GM18502 (cell line): ENCODE data around the gene SCMH1.

Experiments
- ATAC-seq: cut with Tn5 transposase; IDR thresholded peaks from one replicate; pipeline ENCODE4 v1.9.1; 2021; ENCODE audit warnings: mild to moderate bottlenecking; ENCODE audit not compliant: unreplicated experiment, poor library complexity

SCMH1 gene

GRCh38 chr1:41108696-41109275 is 133.3 kb downstream of the SCMH1 start:
- no peak for ATAC-seq

GRCh38 chr1:41103766-41104165 is 138.3 kb downstream of the SCMH1 start:
- no peak for ATAC-seq

- ATAC-seq = no peak
Observed at GRCh38 chr1:41102653-41103052, 139.5 kb downstream of the SCMH1 start.

DNA sequence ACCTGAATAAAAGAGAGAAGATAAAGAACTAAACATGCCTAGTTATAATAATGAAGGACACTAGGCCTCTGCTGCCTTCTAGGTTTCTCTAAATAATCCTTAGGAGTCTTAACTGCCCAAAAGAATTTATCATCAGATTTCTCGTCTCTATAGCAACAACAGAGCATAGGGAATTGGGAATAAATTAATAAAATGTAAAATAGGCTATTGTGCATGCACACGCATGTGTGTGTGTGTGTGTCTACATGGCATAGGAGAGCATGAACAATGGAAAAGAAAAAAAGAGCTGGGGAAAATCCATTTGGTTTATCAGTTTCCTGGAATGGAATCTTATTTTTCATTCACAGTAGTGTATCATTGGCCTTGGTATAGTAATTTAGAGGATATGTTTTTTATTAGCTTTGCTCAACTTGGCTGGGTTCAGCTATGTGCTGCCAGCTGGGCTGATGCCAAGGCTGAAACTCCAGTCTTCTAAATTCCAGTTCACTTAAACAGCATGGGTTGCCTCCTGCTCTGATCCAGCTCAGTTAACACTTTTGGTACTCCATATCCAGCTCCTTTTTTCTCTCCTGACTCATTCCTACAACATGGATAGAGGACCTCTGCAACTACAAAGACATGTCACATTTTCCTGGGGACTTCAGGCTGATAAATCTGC is 140.0 kb downstream of the SCMH1 start:
- ATAC-seq = no peak

GRCh38 chr1:41101076-41101475 is 141.0 kb downstream of the SCMH1 start:
- ATAC-seq = no peak

- no peak for ATAC-seq
Observed at GRCh38 chr1:41100170-41100569, 141.9 kb downstream of the SCMH1 start.

GRCh38 chr1:41098730-41099460 is 143.2 kb downstream of the SCMH1 start:
- no peak for ATAC-seq

DNA sequence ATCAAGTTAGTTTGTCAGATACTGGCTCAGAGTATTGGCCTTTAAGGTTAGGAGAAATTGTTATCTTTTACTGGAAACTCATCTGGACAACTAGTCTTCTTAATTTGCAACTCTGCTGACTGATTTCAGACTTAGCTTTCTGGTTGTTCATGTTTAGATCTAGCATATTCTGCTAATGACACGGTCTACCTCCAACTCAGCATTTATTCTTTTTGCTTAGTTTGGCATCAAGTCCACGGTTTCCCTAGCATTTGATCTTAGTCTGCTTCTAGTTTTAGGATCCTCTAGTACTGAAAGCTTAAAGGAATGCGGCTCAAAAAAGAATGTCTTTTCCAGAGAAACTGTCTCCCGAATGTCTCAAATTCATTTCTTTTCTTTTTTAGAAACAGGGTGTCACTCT is 145.0 kb downstream of the SCMH1 start:
- ATAC-seq = no peak

GRCh38 chr1:41093826-41094225 is 148.3 kb downstream of the SCMH1 start:
- no peak for ATAC-seq

- ATAC-seq = no peak
Observed at GRCh38 chr1:41086921-41087320, 155.2 kb downstream of the SCMH1 start.

DNA sequence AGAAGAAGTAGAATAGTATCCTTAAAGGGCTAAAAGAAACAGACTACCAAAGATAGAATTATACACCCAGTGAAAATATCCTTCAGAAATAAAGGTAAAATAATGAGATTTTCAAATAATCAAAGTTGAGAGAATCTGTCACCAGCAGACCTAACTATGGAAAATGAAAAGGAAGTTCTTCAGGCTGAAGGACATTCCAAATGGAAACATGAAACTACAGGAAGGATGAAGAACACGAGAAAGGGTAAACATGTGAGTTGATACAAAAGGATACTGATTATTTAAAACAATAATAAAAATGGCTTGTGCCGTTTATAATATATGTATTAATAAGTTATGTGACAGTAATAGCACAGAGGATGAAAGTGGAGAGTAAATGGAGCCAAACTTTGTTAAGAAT is 163.5 kb downstream of the SCMH1 start:
- no peak for ATAC-seq

DNA sequence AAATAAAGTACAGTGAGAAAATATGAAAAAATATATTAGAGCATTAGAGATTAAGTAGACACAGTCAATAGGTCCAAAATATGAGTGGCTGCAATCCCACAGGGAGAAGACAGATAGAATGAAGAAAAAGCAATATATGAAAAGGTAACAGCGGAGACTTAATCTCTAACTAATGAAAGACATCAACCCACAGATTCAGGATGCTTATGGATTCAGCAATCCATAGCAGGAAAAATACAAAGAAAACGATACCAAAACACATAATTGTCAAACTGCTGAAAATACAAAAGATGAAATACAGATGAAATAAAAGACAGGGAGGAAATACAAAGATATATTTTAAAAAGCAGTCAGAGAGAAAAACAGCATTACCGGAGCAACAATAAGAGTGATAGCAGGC is 163.9 kb downstream of the SCMH1 start:
- no peak for ATAC-seq

DNA sequence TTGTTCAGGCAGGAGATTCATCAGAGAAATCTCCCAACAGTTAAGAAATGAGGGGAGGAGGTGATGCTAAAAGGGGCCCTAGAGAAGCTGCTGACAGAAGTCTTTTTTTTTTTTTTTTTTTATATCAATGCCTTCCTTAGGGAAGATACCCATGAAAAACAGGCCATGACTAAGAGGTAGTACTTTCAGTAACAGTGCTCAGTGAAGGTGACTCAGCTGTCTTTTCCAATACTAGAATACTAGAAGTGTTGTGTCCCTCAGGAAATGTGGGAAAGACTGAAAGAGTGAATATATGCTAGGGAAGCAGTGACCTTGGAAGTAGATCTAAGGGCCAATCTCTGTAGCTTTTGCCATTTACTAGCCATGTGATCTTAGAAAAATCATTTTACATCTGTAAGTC is 168.1 kb downstream of the SCMH1 start:
- no peak for ATAC-seq

- no peak for ATAC-seq
Observed at GRCh38 chr1:41072051-41072450, 170.1 kb downstream of the SCMH1 start.

DNA sequence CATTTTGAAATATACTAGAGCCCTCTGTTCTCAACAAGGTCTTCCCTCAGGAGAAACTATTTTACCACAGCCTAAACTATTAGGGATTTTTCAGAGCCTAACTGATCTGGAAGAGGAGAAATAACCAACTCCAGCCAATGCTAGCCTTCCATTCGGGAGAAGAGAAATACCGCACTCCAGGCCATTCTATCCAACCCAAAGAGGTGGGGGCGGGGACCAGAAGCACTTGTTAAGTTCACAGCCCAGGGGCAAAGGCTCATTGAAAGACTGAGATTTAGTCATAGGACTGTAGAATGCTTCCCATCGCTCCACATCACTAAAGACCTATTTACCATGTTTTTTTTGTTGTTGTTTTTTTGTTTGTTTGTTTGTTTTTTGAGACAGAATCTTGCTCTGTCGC is 185.2 kb downstream of the SCMH1 start:
- no peak for ATAC-seq

- ATAC-seq = no peak
Observed at GRCh38 chr1:41053316-41053715, 188.8 kb downstream of the SCMH1 start.

DNA sequence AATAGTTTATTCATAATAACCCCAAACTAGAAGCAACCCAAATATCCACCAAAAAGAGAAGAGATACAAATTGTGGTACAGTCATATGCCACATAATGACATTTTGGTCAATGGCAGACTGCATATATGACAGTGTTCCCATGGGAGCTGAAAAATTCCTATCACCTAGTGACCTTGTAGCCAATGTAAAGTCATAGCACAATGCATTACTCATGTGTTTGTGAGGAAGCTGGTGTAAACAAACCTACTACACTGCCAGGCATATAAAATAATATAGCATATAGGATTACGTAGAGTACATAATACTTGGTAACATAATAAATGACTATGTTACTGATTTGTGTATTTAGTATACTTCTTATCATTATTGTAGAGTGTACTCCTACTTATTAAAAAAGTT is 191.1 kb downstream of the SCMH1 start:
- ATAC-seq = no peak

DNA sequence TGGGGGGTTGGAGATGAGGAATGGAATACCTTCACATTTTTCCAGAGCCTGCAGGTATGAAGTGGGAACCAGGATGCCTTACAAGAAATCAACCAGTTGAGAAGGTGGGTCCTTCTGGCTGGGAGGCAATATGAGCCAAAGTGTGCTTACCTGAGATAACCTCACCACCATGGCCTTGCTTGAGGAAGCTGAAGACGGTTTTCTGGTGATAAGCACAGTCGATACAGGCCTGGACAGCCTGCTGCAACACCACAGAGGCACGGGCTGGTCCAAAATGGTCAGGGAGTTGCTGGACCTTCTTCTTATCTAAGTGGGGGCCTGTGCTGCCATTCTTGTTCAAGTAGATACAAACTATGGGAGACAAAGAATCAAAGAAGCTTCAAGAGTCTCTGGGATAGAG is 193.6 kb downstream of the SCMH1 start:
- ATAC-seq = no peak

DNA sequence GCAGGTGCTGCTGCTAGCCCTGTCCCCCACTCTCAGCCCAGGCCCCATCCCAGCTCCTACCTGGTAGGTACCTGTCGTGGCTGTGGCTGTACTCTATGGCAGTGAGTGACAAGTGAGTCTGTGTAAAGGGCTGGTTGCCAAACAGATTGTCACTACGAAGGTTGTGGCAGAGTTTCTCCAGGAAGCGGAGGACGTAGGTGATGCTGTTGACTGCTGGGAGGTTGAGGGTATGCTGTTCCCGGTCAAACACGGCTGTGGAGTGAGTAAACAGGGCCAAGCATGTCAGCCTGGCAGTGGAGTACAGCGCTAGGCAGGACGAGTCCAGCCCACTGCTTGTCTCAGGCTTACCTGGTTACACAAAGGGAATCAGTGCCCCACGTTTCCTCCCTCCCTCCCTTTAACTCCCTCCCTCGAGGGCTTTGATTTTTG is 195.7 kb downstream of the SCMH1 start:
- ATAC-seq = no peak

- no peak for ATAC-seq
Observed at GRCh38 chr1:41045740-41046139, 196.4 kb downstream of the SCMH1 start.

DNA sequence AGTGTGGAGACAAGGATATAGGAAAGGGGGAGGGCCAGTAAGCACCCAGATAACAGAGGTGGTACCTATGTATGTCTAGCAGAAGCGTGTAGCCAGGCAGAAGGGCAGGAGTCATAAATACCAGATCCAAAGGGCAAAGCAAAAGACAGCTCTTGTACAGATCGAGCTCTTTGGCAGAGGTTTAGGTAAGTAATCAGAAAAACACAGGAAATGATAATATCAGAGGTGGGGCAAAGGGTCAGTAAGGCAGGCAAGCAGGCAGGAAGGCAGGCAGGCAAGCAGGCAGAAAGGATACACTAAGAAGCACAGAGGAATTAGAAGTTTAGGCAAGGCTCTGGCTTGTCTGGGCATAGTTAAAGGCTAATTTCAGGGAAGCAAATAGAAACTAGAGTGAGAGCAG is 197.9 kb downstream of the SCMH1 start:
- no peak for ATAC-seq
